Ishikawa (cell line): ENCODE measurements around the gene CNTNAP4.
A peak's percentile ranks its signal among the peaks of the same experiment; 100 is the strongest.

ENCODE experiments used
- CEBPB ChIP-seq: IDR thresholded peaks from 2 replicates; pipeline ENCODE4 v1.6.1; 2012
- CREB1 ChIP-seq: IDR thresholded peaks from 2 replicates; pipeline ENCODE4 v1.6.1; 2012; ENCODE audit warnings: low read depth
- EGR1 ChIP-seq: IDR thresholded peaks from 2 replicates; pipeline ENCODE4 v1.6.1; 2012
- EP300 ChIP-seq: IDR thresholded peaks from 2 replicates; pipeline ENCODE4 v1.6.1; 2012; ENCODE audit warnings: borderline replicate concordance
- FOXM1 ChIP-seq: IDR thresholded peaks from 2 replicates; pipeline ENCODE4 v1.6.1; 2012; ENCODE audit warnings: low read depth, borderline replicate concordance
- NFIC ChIP-seq: IDR thresholded peaks from 2 replicates; pipeline ENCODE4 v1.6.1; 2012
- RAD21 ChIP-seq: IDR thresholded peaks from 2 replicates; pipeline ENCODE4 v1.6.1; 2012; ENCODE audit warnings: low read depth
- TAF1 ChIP-seq: IDR thresholded peaks from 2 replicates; pipeline ENCODE4 v1.6.1; 2012; ENCODE audit warnings: low read depth, mild to moderate bottlenecking
- TCF12 ChIP-seq: IDR thresholded peaks from 2 replicates; pipeline ENCODE4 v1.6.1; 2012; ENCODE audit warnings: low read depth
- TEAD4 ChIP-seq: IDR thresholded peaks from 2 replicates; pipeline ENCODE4 v1.6.1; 2012
- YY1 ChIP-seq: IDR thresholded peaks from 2 replicates; pipeline ENCODE4 v1.6.1; 2012; ENCODE audit warnings: low read depth
- ZBTB7A ChIP-seq: IDR thresholded peaks from 2 replicates; pipeline ENCODE4 v1.6.1; 2012; ENCODE audit warnings: low read depth
- TF ChIP-seq, protein P1 (sequence below): IDR thresholded peaks from 2 replicates; pipeline ENCODE4 v1.6.1; 2012; ENCODE audit warnings: low read depth, mild to moderate bottlenecking
- TF ChIP-seq, protein P2 (sequence below): IDR thresholded peaks from 2 replicates; pipeline ENCODE4 v1.6.1; 2012
- TF ChIP-seq, protein P3 (sequence below): IDR thresholded peaks from 2 replicates; pipeline ENCODE4 v1.6.1; 2012

CNTNAP4 gene

DNA sequence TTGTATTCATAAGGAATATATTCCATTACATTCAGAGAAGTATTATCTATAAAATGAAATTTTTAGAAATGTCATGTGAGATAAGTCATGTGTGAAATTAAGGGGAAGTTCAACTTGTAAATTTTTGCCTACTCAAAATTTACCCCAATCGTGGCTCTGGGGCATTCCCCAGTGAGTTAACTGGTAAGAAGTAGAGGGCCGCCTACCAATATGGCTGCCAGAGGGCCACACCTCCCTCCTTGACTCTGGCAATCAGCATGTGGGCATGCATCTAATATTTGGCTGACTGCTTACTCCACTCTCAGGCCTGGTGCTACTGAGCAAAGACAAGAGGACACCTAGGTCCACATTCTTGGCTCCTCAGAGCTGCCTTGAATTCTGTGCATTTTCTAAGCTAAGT is 39.7 kb upstream of the CNTNAP4 start:
- TF ChIP-seq, protein P1, sequence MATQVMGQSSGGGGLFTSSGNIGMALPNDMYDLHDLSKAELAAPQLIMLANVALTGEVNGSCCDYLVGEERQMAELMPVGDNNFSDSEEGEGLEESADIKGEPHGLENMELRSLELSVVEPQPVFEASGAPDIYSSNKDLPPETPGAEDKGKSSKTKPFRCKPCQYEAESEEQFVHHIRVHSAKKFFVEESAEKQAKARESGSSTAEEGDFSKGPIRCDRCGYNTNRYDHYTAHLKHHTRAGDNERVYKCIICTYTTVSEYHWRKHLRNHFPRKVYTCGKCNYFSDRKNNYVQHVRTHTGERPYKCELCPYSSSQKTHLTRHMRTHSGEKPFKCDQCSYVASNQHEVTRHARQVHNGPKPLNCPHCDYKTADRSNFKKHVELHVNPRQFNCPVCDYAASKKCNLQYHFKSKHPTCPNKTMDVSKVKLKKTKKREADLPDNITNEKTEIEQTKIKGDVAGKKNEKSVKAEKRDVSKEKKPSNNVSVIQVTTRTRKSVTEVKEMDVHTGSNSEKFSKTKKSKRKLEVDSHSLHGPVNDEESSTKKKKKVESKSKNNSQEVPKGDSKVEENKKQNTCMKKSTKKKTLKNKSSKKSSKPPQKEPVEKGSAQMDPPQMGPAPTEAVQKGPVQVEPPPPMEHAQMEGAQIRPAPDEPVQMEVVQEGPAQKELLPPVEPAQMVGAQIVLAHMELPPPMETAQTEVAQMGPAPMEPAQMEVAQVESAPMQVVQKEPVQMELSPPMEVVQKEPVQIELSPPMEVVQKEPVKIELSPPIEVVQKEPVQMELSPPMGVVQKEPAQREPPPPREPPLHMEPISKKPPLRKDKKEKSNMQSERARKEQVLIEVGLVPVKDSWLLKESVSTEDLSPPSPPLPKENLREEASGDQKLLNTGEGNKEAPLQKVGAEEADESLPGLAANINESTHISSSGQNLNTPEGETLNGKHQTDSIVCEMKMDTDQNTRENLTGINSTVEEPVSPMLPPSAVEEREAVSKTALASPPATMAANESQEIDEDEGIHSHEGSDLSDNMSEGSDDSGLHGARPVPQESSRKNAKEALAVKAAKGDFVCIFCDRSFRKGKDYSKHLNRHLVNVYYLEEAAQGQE = no peak
- no peak for TF ChIP-seq CEBPB
- no peak for TF ChIP-seq EP300
- TF ChIP-seq CREB1 = no peak
- no peak for TF ChIP-seq ZBTB7A
- no peak for TF ChIP-seq TAF1
- no peak for TF ChIP-seq YY1
- TF ChIP-seq, protein P2, sequence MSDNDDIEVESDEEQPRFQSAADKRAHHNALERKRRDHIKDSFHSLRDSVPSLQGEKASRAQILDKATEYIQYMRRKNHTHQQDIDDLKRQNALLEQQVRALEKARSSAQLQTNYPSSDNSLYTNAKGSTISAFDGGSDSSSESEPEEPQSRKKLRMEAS = no peak
- no peak for TF ChIP-seq FOXM1
- TF ChIP-seq TEAD4 = no peak
- no peak for TF ChIP-seq TCF12
- TF ChIP-seq, protein P3, sequence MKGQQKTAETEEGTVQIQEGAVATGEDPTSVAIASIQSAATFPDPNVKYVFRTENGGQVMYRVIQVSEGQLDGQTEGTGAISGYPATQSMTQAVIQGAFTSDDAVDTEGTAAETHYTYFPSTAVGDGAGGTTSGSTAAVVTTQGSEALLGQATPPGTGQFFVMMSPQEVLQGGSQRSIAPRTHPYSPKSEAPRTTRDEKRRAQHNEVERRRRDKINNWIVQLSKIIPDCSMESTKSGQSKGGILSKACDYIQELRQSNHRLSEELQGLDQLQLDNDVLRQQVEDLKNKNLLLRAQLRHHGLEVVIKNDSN = no peak
- TF ChIP-seq RAD21 = no peak
- TF ChIP-seq EGR1 = no peak
- TF ChIP-seq NFIC = no peak

DNA sequence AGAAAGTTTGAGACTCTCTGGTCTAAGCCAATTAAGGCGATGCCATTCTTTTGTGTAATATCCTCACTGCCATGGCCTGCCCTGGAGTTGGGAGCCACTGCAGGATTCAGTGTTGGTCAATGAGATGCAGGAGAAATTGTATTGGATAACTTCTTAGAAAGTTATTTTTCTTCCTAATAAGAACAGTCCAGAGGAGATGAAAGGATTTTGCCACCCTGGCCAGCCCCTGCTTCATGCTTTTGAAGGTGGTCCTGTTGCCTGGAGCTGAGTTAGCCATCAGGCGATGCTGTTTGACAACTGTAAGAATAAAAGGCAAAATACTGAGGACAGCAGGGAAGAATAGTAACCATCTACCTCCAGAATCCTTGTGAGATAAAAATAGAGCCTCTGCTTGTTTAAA is 35.4 kb upstream of the CNTNAP4 start:
- TF ChIP-seq NFIC = no peak
- no peak for TF ChIP-seq ZBTB7A
- TF ChIP-seq CREB1 = no peak
- TF ChIP-seq, protein P3 = no peak

DNA sequence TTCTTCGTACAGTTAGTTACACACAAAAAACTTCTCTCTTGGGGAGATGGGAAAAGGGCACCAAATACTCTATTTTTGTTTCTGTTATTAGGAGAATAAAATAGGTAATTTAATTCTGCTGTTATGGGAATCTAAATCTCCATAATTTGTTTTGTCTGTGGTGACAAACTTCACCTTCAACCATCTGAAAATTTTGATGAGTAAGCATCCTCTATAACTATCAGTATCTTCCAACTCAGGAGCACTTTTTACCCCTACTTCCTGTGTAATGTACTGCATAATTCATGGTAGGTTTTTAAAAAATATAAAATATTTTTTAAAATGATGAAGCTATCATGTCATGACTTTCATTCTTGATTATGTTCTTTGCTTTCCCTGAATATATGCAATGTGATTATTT is 33.6 kb upstream of the CNTNAP4 start:
- TF ChIP-seq RAD21 = no peak

DNA sequence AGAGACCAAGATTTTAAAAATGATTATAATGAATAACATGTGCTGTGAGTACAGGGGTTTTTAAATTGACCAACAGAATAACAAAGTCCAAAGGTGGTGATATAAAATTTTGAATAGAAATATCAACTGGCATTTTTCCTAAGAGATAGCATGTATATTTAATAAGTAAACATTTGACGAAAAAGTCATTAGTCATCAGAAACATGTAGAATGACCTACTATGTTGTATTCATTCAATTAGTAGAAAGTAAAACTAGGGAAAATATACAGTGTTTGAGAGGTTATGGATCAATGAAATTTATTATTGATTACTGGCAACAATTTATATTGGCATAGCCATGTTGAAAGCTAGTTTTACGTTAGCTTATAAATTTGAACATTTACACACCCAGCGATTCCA is 30.6 kb upstream of the CNTNAP4 start:
- no peak for TF ChIP-seq NFIC
- no peak for TF ChIP-seq EP300
- TF ChIP-seq TAF1 = no peak
- TF ChIP-seq, protein P2 = no peak
- no peak for TF ChIP-seq YY1
- TF ChIP-seq, protein P1 = no peak
- no peak for TF ChIP-seq FOXM1
- no peak for TF ChIP-seq CEBPB
- TF ChIP-seq CREB1 = no peak
- TF ChIP-seq, protein P3 = no peak
- TF ChIP-seq RAD21 = no peak
- no peak for TF ChIP-seq EGR1
- no peak for TF ChIP-seq TCF12
- TF ChIP-seq ZBTB7A = no peak

DNA sequence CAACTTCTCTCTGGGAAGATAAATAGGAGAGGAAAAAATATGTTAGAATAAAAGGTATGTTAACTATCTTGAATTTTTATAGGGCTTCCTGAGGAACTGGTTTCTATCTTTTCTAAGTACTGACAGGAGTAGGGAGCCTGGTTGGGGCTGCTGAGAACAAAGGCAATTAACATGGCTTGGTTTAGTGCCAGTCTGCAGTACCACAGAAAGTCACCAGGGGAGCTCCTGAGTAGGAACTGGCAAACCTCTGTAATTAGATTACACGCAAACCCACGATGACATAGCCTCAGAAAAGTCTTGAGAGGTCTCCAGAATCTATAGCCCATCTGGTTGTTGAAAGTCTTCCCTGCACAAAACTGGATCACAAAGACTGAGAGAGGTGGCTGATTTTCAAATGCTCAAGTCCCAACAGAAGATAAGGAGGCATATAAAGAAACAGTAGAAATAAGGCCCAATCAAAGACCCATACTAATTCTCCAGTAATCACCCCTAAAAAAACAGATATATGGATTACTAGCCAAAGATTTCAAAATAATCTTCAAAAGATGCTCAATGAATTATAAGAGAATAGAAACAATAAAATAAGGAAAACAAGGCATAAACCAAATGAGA is 11.7 kb upstream of the CNTNAP4 start:
- TF ChIP-seq RAD21 = peak; percentile 32; the same call in 1 of the 2 replicates
- TF ChIP-seq, protein P3 = no peak

DNA sequence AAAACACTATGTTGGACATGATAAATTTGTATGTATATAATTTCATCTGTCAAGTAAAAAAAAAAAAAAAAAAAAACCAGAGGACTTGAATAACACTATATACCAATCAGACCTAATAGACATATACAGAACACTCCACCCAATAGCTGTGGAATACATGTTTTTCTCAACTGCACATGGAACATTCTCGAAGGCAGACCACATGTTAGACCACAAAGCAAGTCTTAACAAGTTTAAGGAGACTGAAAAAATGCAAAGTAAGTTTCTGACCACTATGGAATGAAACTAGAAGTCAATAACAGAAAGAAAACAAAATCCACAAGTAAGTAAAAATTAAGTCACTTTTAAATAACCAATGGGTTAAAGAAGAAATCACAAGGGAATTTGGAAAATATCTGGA is 8.4 kb upstream of the CNTNAP4 start:
- no peak for TF ChIP-seq CEBPB
- TF ChIP-seq RAD21 = no peak
